Panc1 (cell line): ENCODE measurements around the gene LHPP. TPM values are rescaled to one million over a fixed set of nuclear protein-coding genes. Genes with fewer than 3 reads are reported as not detected.

Source experiments
- ATAC-seq: fragments of 200-7000 bp; cut with Tn5 transposase; 2 replicates; pipeline ENCODE4 v1.9.1; 2020; ENCODE audit warnings: mild to moderate bottlenecking, moderate library complexity
- BruUV-seq: library from RNA; stranded (reverse); fragments of 400-500 nt; replicated peaks from 2 replicates; lab custom pipeline; 2021; lab: Mats Ljungman, UMichigan
- CTCF ChIA-PET: fragments of 300-600 bp; sonication (Branson Sonifier 250); formaldehyde crosslinking; loops from one replicate; lab custom pipeline; 2022; ENCODE audit warnings: antibody characterized with exemption; lab: Charles Lee
- POLR2A ChIA-PET: fragments of 300-600 bp; sonication (Branson Sonifier 250); formaldehyde crosslinking; loops from one replicate; lab custom pipeline; 2022; ENCODE audit warnings: antibody characterized with exemption; lab: Charles Lee
- DNase-seq: peaks from one replicate; pipeline ENCODE4 v3.0.0-alpha.2; 2010; ENCODE audit warnings: low read depth, low spot score
- H3K27ac ChIP-seq: 2 replicates; pipeline ENCODE4 v1.5.1; 2011; ENCODE audit warnings: mild to moderate bottlenecking, low read length, inconsistent platforms
- H3K27me3 ChIP-seq: fragments of 200-500 bp; sonication (Bioruptor generic); 2 replicates; pipeline ENCODE4 v1.6.0; 2014; ENCODE audit warnings: low read length, inconsistent platforms; ENCODE audit not compliant: control insufficient read depth, insufficient read depth
- H3K36me3 ChIP-seq: fragments of 200-500 bp; sonication (Bioruptor generic); 2 replicates; pipeline ENCODE4 v1.5.1; 2014; ENCODE audit warnings: inconsistent platforms, mild to moderate bottlenecking, low read length, moderate library complexity; ENCODE audit not compliant: control insufficient read depth, insufficient read depth
- H3K4me1 ChIP-seq: 2 replicates; pipeline ENCODE4 v1.5.1; 2011; ENCODE audit warnings: inconsistent platforms, mild to moderate bottlenecking, low read length, moderate library complexity; ENCODE audit not compliant: control insufficient read depth, insufficient read depth
- H3K4me3 ChIP-seq, 2 experiments: 2 replicates each; pipeline ENCODE4 v1.5.1; 2011 to 2012; ENCODE audit warnings: low read depth in 2 of 2, low read length in 2 of 2, mild to moderate bottlenecking in 2 of 2, inconsistent platforms in 1 of 2, moderate library complexity in 1 of 2
- H3K9me3 ChIP-seq: fragments of 200-500 bp; sonication (Bioruptor generic); 2 replicates; pipeline ENCODE4 v1.5.1; 2014; ENCODE audit warnings: low read depth, mild to moderate bottlenecking, inconsistent platforms, low read length, moderate library complexity; ENCODE audit not compliant: control insufficient read depth, insufficient read depth
- POLR2AphosphoS5 ChIP-seq: IDR thresholded peaks from 2 replicates; pipeline ENCODE4 v1.6.1; 2012; ENCODE audit warnings: mild to moderate bottlenecking, low read depth, low read length, moderate library complexity
- SIN3A ChIP-seq: IDR thresholded peaks from 2 replicates; pipeline ENCODE4 v1.6.1; 2012; ENCODE audit warnings: low read depth, mild to moderate bottlenecking, low read length, moderate library complexity, borderline replicate concordance; ENCODE audit not compliant: insufficient read depth
- TCF7L2 ChIP-seq: IDR thresholded peaks from 2 replicates; pipeline ENCODE4 v1.6.1; 2011; ENCODE audit warnings: mild to moderate bottlenecking, low read depth, low read length, inconsistent platforms
- in situ Hi-C: cut with HindIII; loops from 2 replicates; pipeline ENCODE4 v1.10.0; 2016; ENCODE audit warnings: low sequenced_read_pairs, low pct_unique_long_range_greater_than_20kb
- intact Hi-C: fragments of 100-400 bp; cut with micrococcal nuclease; formaldehyde crosslinking; loops from one replicate; pipeline ENCODE4 v1.10.0; 2022; ENCODE audit not compliant: unreplicated experiment
- total RNA-seq: library from RNA; stranded (reverse); gene quantifications from one replicate; pipeline ENCODE4 v1.2.1, GENCODE V29; 2021; ENCODE audit not compliant: unreplicated experiment
- TF ChIP-seq, protein P1 (sequence below): fragments of 450-650 bp; IDR thresholded peaks from 2 replicates; pipeline ENCODE4 v1.5.1; 2017; ENCODE audit warnings: mild to moderate bottlenecking
- TF ChIP-seq, protein P2 (sequence below), 2 experiments: IDR thresholded peaks; 2 replicates each; pipeline ENCODE4 v1.6.1; 2011 to 2012; ENCODE audit warnings: low read depth in 2 of 2, control low read depth in 1 of 2, low read length in 1 of 2, mild to moderate bottlenecking in 1 of 2, moderate library complexity in 1 of 2; ENCODE audit not compliant: insufficient read depth in 1 of 2

Gene LHPP
- total RNA-seq, 1 experiment from 2014 or later = 15.0 TPM

DNA sequence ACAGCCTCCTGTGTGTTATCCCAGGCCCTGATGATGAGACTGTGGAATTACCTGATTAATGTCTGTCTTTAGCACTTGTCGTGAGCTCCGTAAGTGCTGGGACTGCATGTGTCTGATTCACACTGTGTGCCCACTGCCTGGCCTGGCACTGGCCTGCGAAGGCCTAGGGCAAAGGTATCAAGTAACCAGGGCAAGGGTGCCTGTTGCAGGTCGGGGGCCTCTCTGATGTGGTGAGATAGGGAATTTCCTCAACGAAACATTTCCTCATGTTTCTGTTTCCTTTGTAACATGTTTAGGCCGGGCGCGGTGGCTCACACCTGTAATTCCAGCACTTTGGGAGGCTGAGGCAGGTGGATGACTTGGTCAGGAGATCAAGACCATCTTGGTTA is 50.4 kb downstream of the LHPP start:
- H3K27me3 ChIP-seq = no peaks in the 10 kb centered on the region
- intact Hi-C loops (no loop called here), in situ Hi-C loops (no loop called here)
- POLR2A ChIA-PET = no interaction called here
- no peaks in the 10 kb centered on the region for H3K4me1 ChIP-seq
- 0 out of 2 replicates have a peak, but pooled peaks have one; percentile 17 for ATAC-seq
- CTCF ChIA-PET = no interaction called here
- no peak overlapping the region for H3K27ac ChIP-seq
- TF ChIP-seq, protein P1, sequence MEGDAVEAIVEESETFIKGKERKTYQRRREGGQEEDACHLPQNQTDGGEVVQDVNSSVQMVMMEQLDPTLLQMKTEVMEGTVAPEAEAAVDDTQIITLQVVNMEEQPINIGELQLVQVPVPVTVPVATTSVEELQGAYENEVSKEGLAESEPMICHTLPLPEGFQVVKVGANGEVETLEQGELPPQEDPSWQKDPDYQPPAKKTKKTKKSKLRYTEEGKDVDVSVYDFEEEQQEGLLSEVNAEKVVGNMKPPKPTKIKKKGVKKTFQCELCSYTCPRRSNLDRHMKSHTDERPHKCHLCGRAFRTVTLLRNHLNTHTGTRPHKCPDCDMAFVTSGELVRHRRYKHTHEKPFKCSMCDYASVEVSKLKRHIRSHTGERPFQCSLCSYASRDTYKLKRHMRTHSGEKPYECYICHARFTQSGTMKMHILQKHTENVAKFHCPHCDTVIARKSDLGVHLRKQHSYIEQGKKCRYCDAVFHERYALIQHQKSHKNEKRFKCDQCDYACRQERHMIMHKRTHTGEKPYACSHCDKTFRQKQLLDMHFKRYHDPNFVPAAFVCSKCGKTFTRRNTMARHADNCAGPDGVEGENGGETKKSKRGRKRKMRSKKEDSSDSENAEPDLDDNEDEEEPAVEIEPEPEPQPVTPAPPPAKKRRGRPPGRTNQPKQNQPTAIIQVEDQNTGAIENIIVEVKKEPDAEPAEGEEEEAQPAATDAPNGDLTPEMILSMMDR = no peak
- no peak for TF ChIP-seq SIN3A
- TF ChIP-seq POLR2AphosphoS5 = no peak
- TF ChIP-seq, protein P2, sequence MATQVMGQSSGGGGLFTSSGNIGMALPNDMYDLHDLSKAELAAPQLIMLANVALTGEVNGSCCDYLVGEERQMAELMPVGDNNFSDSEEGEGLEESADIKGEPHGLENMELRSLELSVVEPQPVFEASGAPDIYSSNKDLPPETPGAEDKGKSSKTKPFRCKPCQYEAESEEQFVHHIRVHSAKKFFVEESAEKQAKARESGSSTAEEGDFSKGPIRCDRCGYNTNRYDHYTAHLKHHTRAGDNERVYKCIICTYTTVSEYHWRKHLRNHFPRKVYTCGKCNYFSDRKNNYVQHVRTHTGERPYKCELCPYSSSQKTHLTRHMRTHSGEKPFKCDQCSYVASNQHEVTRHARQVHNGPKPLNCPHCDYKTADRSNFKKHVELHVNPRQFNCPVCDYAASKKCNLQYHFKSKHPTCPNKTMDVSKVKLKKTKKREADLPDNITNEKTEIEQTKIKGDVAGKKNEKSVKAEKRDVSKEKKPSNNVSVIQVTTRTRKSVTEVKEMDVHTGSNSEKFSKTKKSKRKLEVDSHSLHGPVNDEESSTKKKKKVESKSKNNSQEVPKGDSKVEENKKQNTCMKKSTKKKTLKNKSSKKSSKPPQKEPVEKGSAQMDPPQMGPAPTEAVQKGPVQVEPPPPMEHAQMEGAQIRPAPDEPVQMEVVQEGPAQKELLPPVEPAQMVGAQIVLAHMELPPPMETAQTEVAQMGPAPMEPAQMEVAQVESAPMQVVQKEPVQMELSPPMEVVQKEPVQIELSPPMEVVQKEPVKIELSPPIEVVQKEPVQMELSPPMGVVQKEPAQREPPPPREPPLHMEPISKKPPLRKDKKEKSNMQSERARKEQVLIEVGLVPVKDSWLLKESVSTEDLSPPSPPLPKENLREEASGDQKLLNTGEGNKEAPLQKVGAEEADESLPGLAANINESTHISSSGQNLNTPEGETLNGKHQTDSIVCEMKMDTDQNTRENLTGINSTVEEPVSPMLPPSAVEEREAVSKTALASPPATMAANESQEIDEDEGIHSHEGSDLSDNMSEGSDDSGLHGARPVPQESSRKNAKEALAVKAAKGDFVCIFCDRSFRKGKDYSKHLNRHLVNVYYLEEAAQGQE (IDR thresholded peaks at IDR 0.05; ENCODE audit: insufficient read depth in 1 of 2, low read depth in 2 of 2, low read length in 1 of 2) = no peak
- no peak for DNase-seq
- no peak overlapping the region for H3K4me3 ChIP-seq
- H3K9me3 ChIP-seq = no peaks in the 10 kb centered on the region
- no peaks in the 10 kb centered on the region for H3K36me3 ChIP-seq
- BruUV-seq = no TSS peak

DNA sequence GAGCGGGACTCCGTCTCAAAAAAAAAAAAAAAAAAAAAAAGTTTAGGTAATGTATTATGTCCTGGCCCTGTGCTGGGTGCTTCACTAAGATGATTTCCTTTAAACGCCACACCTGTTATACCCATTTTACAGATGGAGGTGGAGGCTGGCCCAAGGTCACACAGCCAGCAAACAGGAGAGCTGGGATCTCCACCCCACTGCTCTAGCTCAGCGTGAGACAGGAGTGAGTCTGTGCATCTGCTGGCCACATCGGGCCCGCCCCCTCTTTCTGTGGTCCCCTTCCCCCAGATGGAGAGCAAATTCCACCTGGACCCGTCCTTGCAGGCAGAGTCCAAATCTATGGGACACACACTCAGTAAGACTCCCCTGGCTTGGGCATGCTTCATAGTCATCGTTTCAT is 51.0 kb downstream of the LHPP start:
- POLR2A ChIA-PET = interaction anchor here (0.7 kb wide), 1 partner anchor 18 kb away, joined by 15 read pairs; no protein-coding TSS in a partner anchor
- intact Hi-C loops (no loop called here), in situ Hi-C loops (no loop called here)
- Histone ChIP-seq H3K27me3 (no peaks in the 10 kb centered on the region), H3K4me1 (no peaks in the 10 kb centered on the region), H3K27ac (no peak overlapping the region), H3K36me3 (no peaks in the 10 kb centered on the region), H3K4me3 (no peak overlapping the region), H3K9me3 (no peaks in the 10 kb centered on the region)
- ATAC-seq = no peak
- no peak for DNase-seq
- BruUV-seq = no TSS peak
- CTCF ChIA-PET = no interaction called here
- TF ChIP-seq POLR2AphosphoS5 (no peak), TCF7L2 (no peak), SIN3A (no peak)
- TF ChIP-seq, protein P1 = no peak
- TF ChIP-seq, protein P2 (IDR thresholded peaks at IDR 0.05; ENCODE audit: insufficient read depth in 1 of 2, low read depth in 2 of 2, low read length in 1 of 2) = no peak
